Activated naive CD8-positive, alpha-beta T cell (primary cell): ENCODE measurements around the gene ARL5A.
"Not testable (repeated sequence)": the region's sequence is repeated elsewhere in the genome, so short reads cannot be mapped to it uniquely, and the experiment has no call there.

ENCODE experiments used
- H3K27ac Mint-ChIP-seq: one replicate; pipeline ENCODE4 v1.8.0; 2021; ENCODE audit warnings: mixed read lengths
- H3K27me3 Mint-ChIP-seq: one replicate; pipeline ENCODE4 v1.8.0; 2021; ENCODE audit warnings: mixed read lengths
- H3K36me3 Mint-ChIP-seq: one replicate; pipeline ENCODE4 v1.8.0; 2021; ENCODE audit warnings: mixed read lengths
- H3K4me1 Mint-ChIP-seq: one replicate; pipeline ENCODE4 v1.8.0; 2021; ENCODE audit warnings: low read depth, mixed read lengths
- H3K4me3 Mint-ChIP-seq: one replicate; pipeline ENCODE4 v1.8.0; 2021; ENCODE audit warnings: mild to moderate bottlenecking, mixed read lengths
- H3K9me3 Mint-ChIP-seq: one replicate; pipeline ENCODE4 v1.8.0; 2021; ENCODE audit warnings: low read depth, mixed read lengths

The ARL5A gene

GRCh38 chr2:151819920-151820319 is 8.3 kb downstream of the ARL5A start:
- H3K9me3 Mint-ChIP-seq: no peaks in the 10 kb centered on the region
- H3K4me3 Mint-ChIP-seq: peak overlapping the region; percentile 22
- H3K27ac Mint-ChIP-seq: no peak overlapping the region
- peaks cover 63% of the 10 kb centered on the region for H3K4me1 Mint-ChIP-seq
- peaks cover 9% of the 10 kb centered on the region for H3K36me3 Mint-ChIP-seq
- H3K27me3 Mint-ChIP-seq: no peaks in the 10 kb centered on the region

- Mint-ChIP-seq H3K27ac (no peak overlapping the region), H3K27me3 (no peaks in the 10 kb centered on the region), H3K36me3 (peaks cover 10% of the 10 kb centered on the region), H3K4me3 (no peak overlapping the region), H3K4me1 (peaks cover 46% of the 10 kb centered on the region), H3K9me3 (no peaks in the 10 kb centered on the region)
These were observed 10.3 kb downstream of the ARL5A start for GRCh38 chr2:151817929-151818328.

GRCh38 chr2:151816843-151817242 is 11.4 kb downstream of the ARL5A start:
- Mint-ChIP-seq H3K27ac (no peak overlapping the region), H3K4me1 (peaks cover 35% of the 10 kb centered on the region), H3K4me3 (no peak overlapping the region), H3K36me3 (peaks cover 18% of the 10 kb centered on the region), H3K27me3 (no peaks in the 10 kb centered on the region), H3K9me3 (no peaks in the 10 kb centered on the region)

- Mint-ChIP-seq H3K4me1 (peaks cover 29% of the 10 kb centered on the region), H3K36me3 (peaks cover 20% of the 10 kb centered on the region), H3K4me3 (no peak overlapping the region), H3K27ac (no peak overlapping the region), H3K9me3 (no peaks in the 10 kb centered on the region), H3K27me3 (no peaks in the 10 kb centered on the region)
These were observed 12.3 kb downstream of the ARL5A start for GRCh38 chr2:151815821-151816489.

- peak overlapping the region; percentile 13 for H3K27ac Mint-ChIP-seq
- H3K4me1 Mint-ChIP-seq: peaks cover 10% of the 10 kb centered on the region
- no peak overlapping the region for H3K4me3 Mint-ChIP-seq
- peaks cover 22% of the 10 kb centered on the region for H3K36me3 Mint-ChIP-seq
- H3K27me3 Mint-ChIP-seq: no peaks in the 10 kb centered on the region
- no peaks in the 10 kb centered on the region for H3K9me3 Mint-ChIP-seq
These were observed 17.7 kb downstream of the ARL5A start for GRCh38 chr2:151810489-151810888.

- no peak overlapping the region for H3K27ac Mint-ChIP-seq
- peaks cover 19% of the 10 kb centered on the region for H3K36me3 Mint-ChIP-seq
- no peaks in the 10 kb centered on the region for H3K27me3 Mint-ChIP-seq
These were observed 19.2 kb downstream of the ARL5A start for GRCh38 chr2:151809073-151809383.

GRCh38 chr2:151808258-151809072 is 19.8 kb downstream of the ARL5A start:
- H3K4me3 Mint-ChIP-seq: no peak overlapping the region
- H3K27me3 Mint-ChIP-seq: no peaks in the 10 kb centered on the region
- no peaks in the 10 kb centered on the region for H3K9me3 Mint-ChIP-seq
- H3K36me3 Mint-ChIP-seq: peaks cover 19% of the 10 kb centered on the region
- no peak overlapping the region for H3K27ac Mint-ChIP-seq
- peaks cover 7% of the 10 kb centered on the region for H3K4me1 Mint-ChIP-seq

More at GRCh38 chr2:151809073-151809383, 19.2 kb downstream of the ARL5A start:
- Mint-ChIP-seq H3K9me3 (no peaks in the 10 kb centered on the region), H3K4me3 (no peak overlapping the region), H3K4me1 (peaks cover 7% of the 10 kb centered on the region)

- Mint-ChIP-seq H3K36me3 (peaks cover 13% of the 10 kb centered on the region), H3K27me3 (no peaks in the 10 kb centered on the region), H3K27ac (no peak overlapping the region), H3K4me3 (no peak overlapping the region), H3K4me1 (peaks cover 11% of the 10 kb centered on the region), H3K9me3 (no peaks in the 10 kb centered on the region)
These were observed 22.3 kb downstream of the ARL5A start for GRCh38 chr2:151805961-151806360.

GRCh38 chr2:151805343-151805742 is 22.9 kb downstream of the ARL5A start:
- H3K36me3 Mint-ChIP-seq: peaks cover 11% of the 10 kb centered on the region
- no peaks in the 10 kb centered on the region for H3K9me3 Mint-ChIP-seq
- peaks cover 10% of the 10 kb centered on the region for H3K4me1 Mint-ChIP-seq
- no peak overlapping the region for H3K27ac Mint-ChIP-seq
- no peak overlapping the region for H3K4me3 Mint-ChIP-seq
- H3K27me3 Mint-ChIP-seq: no peaks in the 10 kb centered on the region

- Mint-ChIP-seq H3K27ac (no peak overlapping the region), H3K4me3 (no peak overlapping the region), H3K9me3 (no peaks in the 10 kb centered on the region), H3K4me1 (peaks cover 9% of the 10 kb centered on the region), H3K36me3 (peaks cover 9% of the 10 kb centered on the region), H3K27me3 (no peaks in the 10 kb centered on the region)
These were observed 24.4 kb downstream of the ARL5A start for GRCh38 chr2:151803811-151804210.

GRCh38 chr2:151802315-151802714 is 25.9 kb downstream of the ARL5A start:
- Mint-ChIP-seq H3K27ac (no peak overlapping the region), H3K4me1 (peaks cover 4% of the 10 kb centered on the region), H3K27me3 (no peaks in the 10 kb centered on the region), H3K36me3 (peaks cover 9% of the 10 kb centered on the region), H3K9me3 (no peaks in the 10 kb centered on the region), H3K4me3 (no peak overlapping the region)

- no peaks in the 10 kb centered on the region for H3K9me3 Mint-ChIP-seq
- H3K36me3 Mint-ChIP-seq: peaks cover 15% of the 10 kb centered on the region
- no peaks in the 10 kb centered on the region for H3K27me3 Mint-ChIP-seq
- H3K4me1 Mint-ChIP-seq: peaks cover 4% of the 10 kb centered on the region
- no peak overlapping the region for H3K27ac Mint-ChIP-seq
- no peak overlapping the region for H3K4me3 Mint-ChIP-seq
These were observed 28.3 kb downstream of the ARL5A start for GRCh38 chr2:151799886-151800292.

GRCh38 chr2:151796774-151797173 is 31.4 kb downstream of the ARL5A start:
- peaks cover 2% of the 10 kb centered on the region for H3K4me1 Mint-ChIP-seq
- no peak overlapping the region for H3K4me3 Mint-ChIP-seq
- H3K9me3 Mint-ChIP-seq: no peaks in the 10 kb centered on the region
- no peaks in the 10 kb centered on the region for H3K27me3 Mint-ChIP-seq
- H3K27ac Mint-ChIP-seq: peak overlapping the region; percentile 46
- H3K36me3 Mint-ChIP-seq: peaks cover 14% of the 10 kb centered on the region

GRCh38 chr2:151795646-151796240 is 32.5 kb downstream of the ARL5A start:
- no peak overlapping the region for H3K4me3 Mint-ChIP-seq
- peaks cover 15% of the 10 kb centered on the region for H3K36me3 Mint-ChIP-seq
- no peaks in the 10 kb centered on the region for H3K4me1 Mint-ChIP-seq
- no peak overlapping the region for H3K27ac Mint-ChIP-seq
- H3K27me3 Mint-ChIP-seq: no peaks in the 10 kb centered on the region
- H3K9me3 Mint-ChIP-seq: no peaks in the 10 kb centered on the region

GRCh38 chr2:151794422-151794821 is 33.8 kb downstream of the ARL5A start:
- not testable (repeated sequence) for H3K27ac Mint-ChIP-seq, H3K9me3 Mint-ChIP-seq, H3K4me3 Mint-ChIP-seq, H3K4me1 Mint-ChIP-seq, H3K27me3 Mint-ChIP-seq
- H3K36me3 Mint-ChIP-seq: peaks cover 16% of the 10 kb centered on the region
